ENCODE data around the gene P2RX6. TPM values are rescaled to one million over a fixed set of nuclear protein-coding genes. Genes with fewer than 3 reads are reported as not detected.

P2RX6 gene
- total and polyA plus RNA-seq, 9 of the 15 experiments (the other 6 are each of a cell fraction or from before 2014, with no cell fraction given): 0.01 to 3.9 (median 1.5) TPM; not detected in 1

GRCh38 chr22:21000207-21000986 lies 14.6 kb upstream of the P2RX6 start (continued):
- no peak for TF ChIP-seq REST (IDR thresholded peaks at IDR 0.05; ENCODE audit: borderline replicate concordance)
- no peak for TF ChIP-seq REST (CRISPR knock-in tag; IDR thresholded peaks at IDR 0.05; ENCODE audit: low read depth)
- TF ChIP-seq HIVEP1 (CRISPR knock-in tag; IDR thresholded peaks at IDR 0.05): 0 out of 2 replicates have a peak, but pooled peaks have one; percentile 12
- peak; percentile 38 to 82; a peak in 3 of 4 replicates for TF ChIP-seq RCOR1 (IDR thresholded peaks at IDR 0.05; ENCODE audit: borderline replicate concordance in 1 of 2, low read depth in 2 of 2, low read length in 2 of 2)
- TF ChIP-seq CHD2 (IDR thresholded peaks at IDR 0.05; ENCODE audit: low read depth, low read length): peak; percentile 26; the same call in 1 of the 2 replicates
- TF ChIP-seq, protein P1, sequence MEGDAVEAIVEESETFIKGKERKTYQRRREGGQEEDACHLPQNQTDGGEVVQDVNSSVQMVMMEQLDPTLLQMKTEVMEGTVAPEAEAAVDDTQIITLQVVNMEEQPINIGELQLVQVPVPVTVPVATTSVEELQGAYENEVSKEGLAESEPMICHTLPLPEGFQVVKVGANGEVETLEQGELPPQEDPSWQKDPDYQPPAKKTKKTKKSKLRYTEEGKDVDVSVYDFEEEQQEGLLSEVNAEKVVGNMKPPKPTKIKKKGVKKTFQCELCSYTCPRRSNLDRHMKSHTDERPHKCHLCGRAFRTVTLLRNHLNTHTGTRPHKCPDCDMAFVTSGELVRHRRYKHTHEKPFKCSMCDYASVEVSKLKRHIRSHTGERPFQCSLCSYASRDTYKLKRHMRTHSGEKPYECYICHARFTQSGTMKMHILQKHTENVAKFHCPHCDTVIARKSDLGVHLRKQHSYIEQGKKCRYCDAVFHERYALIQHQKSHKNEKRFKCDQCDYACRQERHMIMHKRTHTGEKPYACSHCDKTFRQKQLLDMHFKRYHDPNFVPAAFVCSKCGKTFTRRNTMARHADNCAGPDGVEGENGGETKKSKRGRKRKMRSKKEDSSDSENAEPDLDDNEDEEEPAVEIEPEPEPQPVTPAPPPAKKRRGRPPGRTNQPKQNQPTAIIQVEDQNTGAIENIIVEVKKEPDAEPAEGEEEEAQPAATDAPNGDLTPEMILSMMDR (IDR thresholded peaks at IDR 0.05 in 2 of 3, conservative IDR thresholded peaks at IDR 0.05 in 1 of 3; ENCODE audit: insufficient read depth in 2 of 3, low read depth in 1 of 3, low read length in 3 of 3): peak; percentile 48 to 69 (median 54)
- TF ChIP-seq, protein P2, sequence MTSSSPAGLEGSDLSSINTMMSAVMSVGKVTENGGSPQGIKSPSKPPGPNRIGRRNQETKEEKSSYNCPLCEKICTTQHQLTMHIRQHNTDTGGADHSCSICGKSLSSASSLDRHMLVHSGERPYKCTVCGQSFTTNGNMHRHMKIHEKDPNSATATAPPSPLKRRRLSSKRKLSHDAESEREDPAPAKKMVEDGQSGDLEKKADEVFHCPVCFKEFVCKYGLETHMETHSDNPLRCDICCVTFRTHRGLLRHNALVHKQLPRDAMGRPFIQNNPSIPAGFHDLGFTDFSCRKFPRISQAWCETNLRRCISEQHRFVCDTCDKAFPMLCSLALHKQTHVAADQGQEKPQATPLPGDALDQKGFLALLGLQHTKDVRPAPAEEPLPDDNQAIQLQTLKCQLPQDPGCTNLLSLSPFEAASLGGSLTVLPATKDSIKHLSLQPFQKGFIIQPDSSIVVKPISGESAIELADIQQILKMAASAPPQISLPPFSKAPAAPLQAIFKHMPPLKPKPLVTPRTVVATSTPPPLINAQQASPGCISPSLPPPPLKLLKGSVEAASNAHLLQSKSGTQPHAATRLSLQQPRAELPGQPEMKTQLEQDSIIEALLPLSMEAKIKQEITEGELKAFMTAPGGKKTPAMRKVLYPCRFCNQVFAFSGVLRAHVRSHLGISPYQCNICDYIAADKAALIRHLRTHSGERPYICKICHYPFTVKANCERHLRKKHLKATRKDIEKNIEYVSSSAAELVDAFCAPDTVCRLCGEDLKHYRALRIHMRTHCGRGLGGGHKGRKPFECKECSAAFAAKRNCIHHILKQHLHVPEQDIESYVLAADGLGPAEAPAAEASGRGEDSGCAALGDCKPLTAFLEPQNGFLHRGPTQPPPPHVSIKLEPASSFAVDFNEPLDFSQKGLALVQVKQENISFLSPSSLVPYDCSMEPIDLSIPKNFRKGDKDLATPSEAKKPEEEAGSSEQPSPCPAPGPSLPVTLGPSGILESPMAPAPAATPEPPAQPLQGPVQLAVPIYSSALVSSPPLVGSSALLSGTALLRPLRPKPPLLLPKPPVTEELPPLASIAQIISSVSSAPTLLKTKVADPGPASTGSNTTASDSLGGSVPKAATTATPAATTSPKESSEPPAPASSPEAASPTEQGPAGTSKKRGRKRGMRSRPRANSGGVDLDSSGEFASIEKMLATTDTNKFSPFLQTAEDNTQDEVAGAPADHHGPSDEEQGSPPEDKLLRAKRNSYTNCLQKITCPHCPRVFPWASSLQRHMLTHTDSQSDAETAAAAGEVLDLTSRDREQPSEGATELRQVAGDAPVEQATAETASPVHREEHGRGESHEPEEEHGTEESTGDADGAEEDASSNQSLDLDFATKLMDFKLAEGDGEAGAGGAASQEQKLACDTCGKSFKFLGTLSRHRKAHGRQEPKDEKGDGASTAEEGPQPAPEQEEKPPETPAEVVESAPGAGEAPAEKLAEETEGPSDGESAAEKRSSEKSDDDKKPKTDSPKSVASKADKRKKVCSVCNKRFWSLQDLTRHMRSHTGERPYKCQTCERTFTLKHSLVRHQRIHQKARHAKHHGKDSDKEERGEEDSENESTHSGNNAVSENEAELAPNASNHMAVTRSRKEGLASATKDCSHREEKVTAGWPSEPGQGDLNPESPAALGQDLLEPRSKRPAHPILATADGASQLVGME (CRISPR knock-in tag; IDR thresholded peaks at IDR 0.05): 0 out of 2 replicates have a peak, but pooled peaks have one; percentile 0

All from K562 (cell line).